NT2/D1 (cell line): ENCODE measurements around the gene ANTXR1.

Experiments
- SUZ12 ChIP-seq: IDR thresholded peaks from 2 replicates; pipeline ENCODE4 v1.6.1; 2011; ENCODE audit not compliant: insufficient read length, insufficient read depth; ENCODE audit errors: extremely low read depth
- YY1 ChIP-seq: IDR thresholded peaks from 2 replicates; pipeline ENCODE4 v1.6.1; 2011; ENCODE audit not compliant: insufficient read length, insufficient read depth
- ZNF274 ChIP-seq: IDR thresholded peaks from 2 replicates; pipeline ENCODE4 v1.6.1; 2011; ENCODE audit warnings: mild to moderate bottlenecking, low read depth, low read length

- TF ChIP-seq YY1 (no peak), ZNF274 (no peak), SUZ12 (no peak)
These were observed 33.3 kb downstream of the ANTXR1 start for GRCh38 chr2:69046221-69046662.
